Aorta (tissue), 5 donors: ENCODE results near the gene RMND1. TPM values are rescaled to one million over a fixed set of nuclear protein-coding genes. Genes with fewer than 3 reads are reported as not detected.
"Not testable (repeated sequence)": the region's sequence is repeated elsewhere in the genome, so short reads cannot be mapped to it uniquely, and the experiment has no call there.

Experiments
- ATAC-seq: fragments of 200-7000 bp; cut with Tn5 transposase; one replicate; pipeline ENCODE4 v1.9.1; 2022; ENCODE audit warnings: moderate library complexity; ENCODE audit not compliant: low FRiP score
- DNase-seq, 2 donors: peaks; one replicate each; pipeline ENCODE4 v3.0.0-alpha.2; 2020
- H3K27ac ChIP-seq, 2 donors: one replicate each; pipeline ENCODE4 v1.5.1; 2013; ENCODE audit warnings: low read length in 2 of 2, mild to moderate bottlenecking in 2 of 2, moderate library complexity in 2 of 2, control low read depth in 1 of 2, inconsistent platforms in 1 of 2, low read depth in 1 of 2
- H3K27me3 ChIP-seq, 2 donors: one replicate each; pipeline ENCODE4 v1.6.1; 2013; ENCODE audit warnings: control low read depth in 1 of 2, low read length in 1 of 2, mild to moderate bottlenecking in 1 of 2, moderate library complexity in 1 of 2; ENCODE audit not compliant: insufficient read depth in 2 of 2, control insufficient read depth in 1 of 2
- H3K36me3 ChIP-seq, 2 donors: one replicate each; pipeline ENCODE4 v1.6.1; 2013; ENCODE audit warnings: control low read depth in 1 of 2, low read length in 1 of 2, mild to moderate bottlenecking in 1 of 2; ENCODE audit not compliant: insufficient read depth in 2 of 2, control insufficient read depth in 1 of 2
- H3K4me1 ChIP-seq, 2 donors: one replicate each; pipeline ENCODE4 v1.6.1; 2013; ENCODE audit warnings: low read length in 2 of 2, control low read depth in 1 of 2, mild to moderate bottlenecking in 1 of 2, moderate library complexity in 1 of 2; ENCODE audit not compliant: insufficient read depth in 2 of 2, control insufficient read depth in 1 of 2
- H3K4me3 ChIP-seq, 2 donors: one replicate each; pipeline ENCODE4 v1.5.1; 2013; ENCODE audit warnings: low read length in 2 of 2, control low read depth in 1 of 2, mild to moderate bottlenecking in 1 of 2
- H3K9me3 ChIP-seq: one replicate; pipeline ENCODE4 v1.6.1; 2013; ENCODE audit warnings: mild to moderate bottlenecking, low read length; ENCODE audit not compliant: control insufficient read depth
- WGBS, 2 donors: extraction: QIAGEN DNeasy Blood & Tissue Kit; methylation state at CpG; one replicate each; pipeline ENCODE4 v1.1.7; 2013; 5-methylcytosine and 5-hydroxymethylcytosine counted together
- intact Hi-C, 2 donors: fragments of 100-400 bp; cut with DNase I; formaldehyde crosslinking; loops; one replicate each; pipeline versions ENCODE4 v1.14.2 to v1.15.0; 2022
- polyA plus RNA-seq, 2 donors: library from polyadenylated mRNA; stranded (reverse); fragments of 200-250 nt; gene quantifications; one replicate each; pipeline ENCODE4 v1.2.3, GENCODE V29; 2013
- total RNA-seq, 2 donors: library from RNA; stranded (reverse); fragmentation: NEBNext Ultra II Directional; extraction: Animal tissue kit (Norgen Biotek cat#: 25700); gene quantifications; one replicate each; pipeline ENCODE4 v1.2.1, GENCODE V29; 2021
- donor health status: healthy with polysubstance abuse.
- donor health status: Bipolar disorder and iron deficiency.
- donor health status: DM: no; HTN: no; CAD: no.
- donor health status: DM: no; HTN: no; CAD: no.
- donor health status: DM: yes; HTN: yes; CAD: no.

The RMND1 gene
- total and polyA plus RNA-seq, 4 donors: 12.9 to 24.4 (median 21.4) TPM

DNA sequence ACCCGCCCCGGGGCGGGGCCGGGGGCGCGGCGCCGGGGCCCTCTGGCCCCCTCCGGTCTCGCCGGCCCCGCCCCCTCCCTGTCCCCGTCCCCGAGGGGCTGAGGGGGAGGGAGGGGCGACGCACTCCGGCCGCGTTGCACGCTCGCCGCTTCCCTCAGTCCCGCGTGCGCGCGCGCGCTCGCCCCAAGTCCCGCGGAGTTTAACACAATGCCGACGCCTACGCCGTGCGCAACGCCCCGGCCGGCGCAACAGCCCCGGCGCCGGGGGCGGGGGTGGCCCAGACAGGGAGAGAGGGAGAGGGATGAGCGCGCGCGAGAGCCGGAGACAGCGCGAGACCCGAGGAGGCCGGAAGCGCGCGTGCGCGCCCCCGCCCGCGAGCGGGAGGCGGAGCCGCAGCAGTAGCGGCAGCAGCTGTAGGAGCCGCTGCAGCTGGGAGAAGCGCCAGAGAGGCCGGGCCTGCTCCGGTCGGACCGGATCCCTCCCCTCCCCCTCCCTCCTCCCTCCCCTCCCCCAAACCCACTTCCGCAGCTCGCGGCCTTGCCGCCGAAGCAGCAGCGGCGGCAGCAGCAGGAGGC lies 61.6 kb downstream of the RMND1 start:
- H3K4me3 ChIP-seq: peak overlapping the region; percentile 95 to 99
- no peaks in the 10 kb centered on the region for H3K9me3 ChIP-seq
- peak overlapping the region; percentile 77 to 94 for H3K27ac ChIP-seq
- DNase-seq: peak; percentile 99
- peak; percentile 97 for ATAC-seq
- 0 to 1% methylated on average over 29 to 79 of the region's 79 CpGs for WGBS, 2 donors
- peaks cover 2 to 14% of the 10 kb centered on the region in 2 donors for H3K4me1 ChIP-seq
- no peaks in the 10 kb centered on the region for H3K36me3 ChIP-seq
- intact Hi-C loops: loop anchor here in 1 of 2 donors (2.0 kb wide), 1 partner anchor 62 kb away; the partner anchor contains the start of gene RMND1
- no peaks in the 10 kb centered on the region for H3K27me3 ChIP-seq

DNA sequence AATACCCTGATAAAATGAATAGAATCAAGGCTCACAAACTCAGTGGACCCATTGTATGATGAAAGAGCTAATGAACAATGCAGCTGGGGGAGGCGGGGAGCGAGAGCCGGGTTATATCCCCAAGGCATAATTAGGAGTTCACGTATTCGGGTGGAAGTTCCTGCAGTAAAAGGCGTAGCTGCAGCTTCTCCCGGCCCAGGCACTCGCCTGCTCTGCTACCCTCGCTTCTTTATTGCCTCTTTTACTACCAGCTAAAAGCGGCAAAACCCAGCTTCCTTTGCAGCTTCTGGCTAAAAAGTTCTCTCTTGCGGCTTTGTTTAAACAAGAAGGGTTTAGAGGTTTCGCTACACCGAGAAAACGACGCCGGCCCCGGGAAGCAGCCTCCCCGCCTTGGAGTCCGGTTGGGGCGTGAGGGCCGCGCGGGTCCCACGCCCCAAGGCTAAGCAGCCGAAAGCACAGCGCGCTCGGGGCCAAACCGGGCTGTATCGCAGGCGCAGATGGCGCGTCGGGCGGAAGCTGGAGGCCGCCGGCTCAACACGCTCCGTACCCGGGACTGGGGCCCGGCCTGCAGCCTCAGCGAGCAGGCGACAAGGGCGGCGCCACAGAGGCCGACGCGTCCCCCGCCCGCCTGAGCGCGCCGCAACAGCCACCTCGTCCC lies 62.2 kb downstream of the RMND1 start:
- H3K4me3 ChIP-seq: peak overlapping the region; percentile 76 to 90
- no peaks in the 10 kb centered on the region for H3K27me3 ChIP-seq
- H3K27ac ChIP-seq: peak overlapping the region; percentile 2 to 81
- DNase-seq (peak; percentile 74 to 81), ATAC-seq (peak; percentile 43)
- intact Hi-C loops: loop anchor here in 1 of 2 donors (2.0 kb wide), 1 partner anchor 63 kb away; the partner anchor contains the start of gene RMND1
- 0 to 1% methylated on average over 40 to 54 of the region's 54 CpGs for WGBS, 2 donors
- peaks cover 2 to 14% of the 10 kb centered on the region in 2 donors for H3K4me1 ChIP-seq
- no peaks in the 10 kb centered on the region for H3K36me3 ChIP-seq
- H3K9me3 ChIP-seq: no peaks in the 10 kb centered on the region

DNA sequence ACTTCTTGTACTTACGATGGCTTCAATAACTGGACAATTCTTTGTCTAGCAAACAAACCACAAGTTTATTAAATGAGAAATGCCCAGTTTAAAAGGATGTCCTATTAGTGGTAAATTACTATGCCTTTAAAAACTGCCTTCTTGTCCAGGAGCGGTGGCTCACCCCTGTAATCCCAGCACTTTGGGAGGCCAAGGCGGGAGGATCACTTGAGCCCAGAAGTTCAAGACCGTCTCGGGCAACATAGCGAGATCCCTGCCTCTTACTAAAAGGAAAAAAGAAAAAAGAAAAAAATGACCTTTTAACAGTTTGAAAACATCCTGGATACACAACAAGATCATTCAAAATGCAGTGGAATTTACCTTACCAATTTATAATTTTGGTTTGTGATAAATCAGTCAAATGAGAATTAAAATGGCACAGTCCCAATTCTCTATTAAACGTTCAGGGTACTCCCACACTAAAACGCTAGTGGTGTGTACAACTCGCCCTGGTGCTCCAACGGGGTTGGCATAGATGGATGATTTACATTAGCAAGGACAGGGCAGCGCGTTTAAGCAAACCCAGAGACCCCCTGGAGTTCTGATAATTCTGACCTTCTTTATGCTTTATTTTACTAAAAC lies 62.8 kb downstream of the RMND1 start:
- intact Hi-C loops: no loop called here
- H3K4me1 ChIP-seq: peaks cover 2 to 14% of the 10 kb centered on the region in 2 donors
- no peaks in the 10 kb centered on the region for H3K36me3 ChIP-seq
- no peaks in the 10 kb centered on the region for H3K9me3 ChIP-seq
- WGBS, 2 donors: 20 to 24% methylated on average over 12 of the region's 12 CpGs
- ATAC-seq (no peak), DNase-seq (no peak)
- H3K27ac ChIP-seq: peak overlapping the region; percentile 34 to 71
- H3K27me3 ChIP-seq: no peaks in the 10 kb centered on the region
- H3K4me3 ChIP-seq: peak overlapping the region; percentile 76 to 90

DNA sequence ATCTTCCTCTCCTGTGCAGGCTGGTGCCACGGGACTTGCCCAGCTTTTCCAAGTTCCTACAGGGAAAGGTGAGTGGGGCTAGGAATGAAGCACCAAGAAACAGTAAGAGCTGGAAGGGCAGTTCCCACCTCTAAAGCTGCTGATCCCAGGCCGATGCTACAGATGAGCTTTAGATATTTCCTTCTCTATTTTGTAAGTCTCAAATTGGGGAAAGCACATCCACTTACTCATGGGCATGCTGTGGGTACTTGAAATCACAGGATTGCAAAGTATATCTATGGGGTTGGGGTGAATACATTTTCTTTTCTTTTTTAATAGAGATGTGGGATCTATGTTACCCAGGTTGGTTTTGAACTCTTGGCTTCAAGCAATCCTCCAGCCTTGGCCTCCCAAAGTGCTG lies 63.7 kb downstream of the RMND1 start:
- DNase-seq (no peak), ATAC-seq (no peak)
- 94% methylated on average over 2 of the region's 2 CpGs for WGBS, 2 donors
- H3K4me3 ChIP-seq: no peak overlapping the region
- intact Hi-C loops: no loop called here
- no peaks in the 10 kb centered on the region for H3K36me3 ChIP-seq
- H3K4me1 ChIP-seq: peaks cover 2 to 6% of the 10 kb centered on the region in 2 donors
- H3K9me3 ChIP-seq: no peaks in the 10 kb centered on the region
- no peaks in the 10 kb centered on the region for H3K27me3 ChIP-seq
- peak overlapping the region in 1 of 2 donors; percentile 14 for H3K27ac ChIP-seq

DNA sequence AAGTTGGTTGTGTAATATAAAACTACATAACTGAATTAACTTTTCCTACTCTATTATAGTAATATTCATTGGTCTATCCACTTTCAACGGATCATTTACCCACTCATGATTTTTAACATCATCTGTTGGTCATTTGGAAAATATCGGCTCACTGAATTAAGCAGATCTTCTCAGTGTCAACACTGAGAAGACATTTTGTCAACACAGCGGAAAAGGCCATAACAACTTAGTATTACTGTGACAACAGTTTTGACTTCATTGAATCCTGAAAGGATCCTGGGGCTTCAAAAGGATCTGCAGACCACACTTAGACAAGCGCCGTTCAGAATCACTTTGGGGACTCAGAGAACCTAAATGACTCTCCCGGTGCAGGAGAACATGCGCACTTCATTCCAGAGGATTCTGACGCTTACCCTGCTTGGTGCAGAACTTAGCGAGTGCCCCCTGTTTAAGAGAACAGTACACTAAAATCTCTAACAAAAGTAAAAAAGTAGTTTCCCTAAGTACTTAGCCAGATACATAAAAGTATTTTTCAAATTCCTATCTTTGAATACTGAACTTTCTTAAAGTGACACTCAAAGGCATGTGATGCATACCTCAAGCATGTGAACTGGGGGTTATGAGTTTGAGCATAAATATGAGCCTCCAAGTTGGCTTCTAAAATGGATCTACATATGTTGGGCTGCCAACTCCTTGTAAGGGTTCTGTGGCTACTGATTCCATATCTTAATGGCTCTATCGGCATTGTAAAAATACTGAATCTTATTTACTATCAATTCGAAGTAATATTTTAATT lies 64.6 kb downstream of the RMND1 start:
- H3K36me3 ChIP-seq: no peaks in the 10 kb centered on the region
- DNase-seq (no peak), ATAC-seq (no peak)
- no peak overlapping the region for H3K4me3 ChIP-seq
- WGBS, 2 donors: 88 to 92% methylated on average over 11 of the region's 11 CpGs
- H3K4me1 ChIP-seq: peaks cover 0 to 2% of the 10 kb centered on the region in 2 donors
- intact Hi-C loops: no loop called here
- no peaks in the 10 kb centered on the region for H3K9me3 ChIP-seq
- no peak overlapping the region for H3K27ac ChIP-seq
- no peaks in the 10 kb centered on the region for H3K27me3 ChIP-seq

DNA sequence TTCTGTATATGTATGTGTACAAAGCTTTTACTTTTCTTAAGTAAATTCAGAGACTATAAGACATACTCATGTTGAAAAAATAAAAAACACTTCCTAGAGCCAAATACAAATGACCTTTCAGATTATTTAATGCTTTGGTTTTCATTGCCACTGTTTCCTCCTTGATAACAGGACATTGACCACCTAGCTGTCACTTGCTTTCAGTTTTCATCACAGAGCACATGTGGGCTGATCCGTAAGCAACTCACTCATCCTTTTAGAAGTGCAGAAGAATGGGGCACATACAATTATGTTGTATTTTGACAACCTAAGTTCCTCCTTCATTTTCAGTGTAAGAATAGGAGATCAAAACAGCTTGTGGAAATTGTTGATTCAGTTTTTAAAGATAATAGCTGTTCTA lies 66.7 kb downstream of the RMND1 start:
- no peak overlapping the region for H3K4me3 ChIP-seq
- no peak for DNase-seq
- H3K4me1 ChIP-seq: peaks cover 2% of the 10 kb centered on the region in 2 donors
- H3K27ac ChIP-seq: no peak overlapping the region
- intact Hi-C loops: no loop called here
- no peaks in the 10 kb centered on the region for H3K36me3 ChIP-seq
- 82 to 86% methylated on average over 1 of the region's 1 CpG for whole genome bisulfite sequencing, 2 donors
- no peaks in the 10 kb centered on the region for H3K9me3 ChIP-seq
- H3K27me3 ChIP-seq: no peaks in the 10 kb centered on the region
- no peak for ATAC-seq

DNA sequence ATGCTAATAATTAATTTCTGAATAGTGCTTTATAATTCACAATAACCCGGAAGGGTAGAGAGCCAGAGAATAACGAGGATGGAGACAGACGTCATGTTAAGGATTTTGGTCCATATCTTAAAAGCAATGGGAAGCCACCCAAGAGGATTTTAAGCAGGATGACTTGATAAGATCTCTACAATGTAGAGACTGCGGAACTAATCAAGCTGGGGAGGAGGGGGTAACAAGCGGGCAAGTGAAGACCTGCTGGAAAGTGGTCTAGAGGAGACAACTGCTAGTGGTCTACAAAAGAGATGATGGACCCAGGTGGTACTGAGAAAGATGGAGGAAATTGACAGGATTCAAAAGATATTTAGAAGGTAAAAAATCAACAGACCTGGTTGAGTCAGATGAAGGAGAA lies 67.8 kb downstream of the RMND1 start:
- Histone ChIP-seq H3K9me3 (no peaks in the 10 kb centered on the region), H3K27me3 (no peaks in the 10 kb centered on the region), H3K4me3 (no peak overlapping the region), H3K4me1 (peaks cover 2% of the 10 kb centered on the region in 2 donors), H3K27ac (no peak overlapping the region), H3K36me3 (no peaks in the 10 kb centered on the region)
- DNase-seq (no peak), ATAC-seq (no peak)
- WGBS, 2 donors: 89 to 94% methylated on average over 5 of the region's 5 CpGs
- intact Hi-C loops: no loop called here

DNA sequence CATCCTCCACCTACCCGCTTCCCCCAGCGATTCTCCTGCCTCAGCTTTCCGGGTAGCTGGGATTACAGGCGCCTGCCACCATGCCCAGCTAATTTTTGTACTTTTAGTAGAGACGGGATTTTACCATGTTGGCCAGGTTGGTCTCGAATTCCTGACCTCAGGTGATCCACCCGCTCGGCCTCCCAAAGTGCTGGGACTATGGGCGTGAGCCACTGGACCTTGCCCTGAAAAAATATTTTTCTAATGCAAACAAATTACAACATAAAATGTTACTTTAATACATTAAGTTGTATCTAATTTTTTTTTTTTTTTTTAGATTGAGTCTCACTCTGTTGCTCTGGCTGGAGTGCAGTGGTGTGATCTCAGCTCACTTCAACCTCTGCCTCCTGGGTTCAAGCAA lies 69.3 kb downstream of the RMND1 start:
- H3K4me1 ChIP-seq, H3K36me3 ChIP-seq, H3K9me3 ChIP-seq, DNase-seq, H3K27ac ChIP-seq, H3K27me3 ChIP-seq, ATAC-seq, intact Hi-C loops, H3K4me3 ChIP-seq: not testable (repeated sequence)
- WGBS, 2 donors: 96 to 97% methylated on average over 9 of the region's 9 CpGs
